ENCODE measurements around the gene HSDL1.

DNA sequence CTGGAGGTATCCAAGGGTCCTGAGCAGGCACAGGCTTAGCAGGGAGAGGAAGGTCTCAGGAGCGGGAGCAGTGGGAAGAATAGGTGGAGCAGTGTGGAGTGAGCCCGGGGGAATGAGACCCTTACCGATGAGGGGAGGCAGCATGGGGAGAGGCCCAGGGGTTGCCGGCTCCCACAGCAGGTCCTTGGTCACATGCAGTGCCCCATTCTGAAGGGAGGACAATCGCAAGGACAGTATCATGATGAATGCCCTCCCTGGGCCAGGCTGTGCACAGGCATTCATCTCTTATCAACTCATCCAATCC lies 38.5 kb upstream of the HSDL1 start:
- TF ChIP-seq, protein P1, sequence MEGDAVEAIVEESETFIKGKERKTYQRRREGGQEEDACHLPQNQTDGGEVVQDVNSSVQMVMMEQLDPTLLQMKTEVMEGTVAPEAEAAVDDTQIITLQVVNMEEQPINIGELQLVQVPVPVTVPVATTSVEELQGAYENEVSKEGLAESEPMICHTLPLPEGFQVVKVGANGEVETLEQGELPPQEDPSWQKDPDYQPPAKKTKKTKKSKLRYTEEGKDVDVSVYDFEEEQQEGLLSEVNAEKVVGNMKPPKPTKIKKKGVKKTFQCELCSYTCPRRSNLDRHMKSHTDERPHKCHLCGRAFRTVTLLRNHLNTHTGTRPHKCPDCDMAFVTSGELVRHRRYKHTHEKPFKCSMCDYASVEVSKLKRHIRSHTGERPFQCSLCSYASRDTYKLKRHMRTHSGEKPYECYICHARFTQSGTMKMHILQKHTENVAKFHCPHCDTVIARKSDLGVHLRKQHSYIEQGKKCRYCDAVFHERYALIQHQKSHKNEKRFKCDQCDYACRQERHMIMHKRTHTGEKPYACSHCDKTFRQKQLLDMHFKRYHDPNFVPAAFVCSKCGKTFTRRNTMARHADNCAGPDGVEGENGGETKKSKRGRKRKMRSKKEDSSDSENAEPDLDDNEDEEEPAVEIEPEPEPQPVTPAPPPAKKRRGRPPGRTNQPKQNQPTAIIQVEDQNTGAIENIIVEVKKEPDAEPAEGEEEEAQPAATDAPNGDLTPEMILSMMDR (conservative IDR thresholded peaks at IDR 0.05; ENCODE audit: low read length): no peak
- TF ChIP-seq EZH2phosphoT487 (IDR thresholded peaks at IDR 0.05; ENCODE audit: borderline replicate concordance, low read depth, low read length): no peak

Measured in OCI-LY7 (cell line).